ENCODE data around the gene AGK. TPM values are rescaled to one million over a fixed set of nuclear protein-coding genes. Genes with fewer than 3 reads are reported as not detected.

Gene AGK
- total RNA-seq, 4 donors from 2014 or later: 17.3 to 22.5 (median 19.7) TPM

DNA sequence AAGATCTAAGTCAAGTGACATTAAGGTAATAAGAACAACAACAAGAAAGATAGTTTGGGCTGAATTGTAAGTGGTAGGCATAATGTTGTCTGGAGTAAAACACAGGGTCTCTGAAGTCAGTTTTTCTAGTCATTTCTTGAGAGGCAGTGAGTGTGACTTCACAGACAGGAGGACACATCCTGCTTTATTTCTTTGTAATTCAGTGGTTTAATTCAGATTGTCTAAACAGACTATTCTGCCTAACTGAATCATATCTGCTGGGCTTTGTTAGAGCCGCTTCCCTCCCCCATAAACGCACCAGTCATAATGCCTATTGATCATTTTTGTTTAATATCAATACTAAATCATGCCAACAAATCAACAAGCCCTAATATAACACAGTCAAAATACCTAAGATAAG is 46.8 kb downstream of the AGK start:
- ATAC-seq (ENCODE audit: low FRiP score): no peak

DNA sequence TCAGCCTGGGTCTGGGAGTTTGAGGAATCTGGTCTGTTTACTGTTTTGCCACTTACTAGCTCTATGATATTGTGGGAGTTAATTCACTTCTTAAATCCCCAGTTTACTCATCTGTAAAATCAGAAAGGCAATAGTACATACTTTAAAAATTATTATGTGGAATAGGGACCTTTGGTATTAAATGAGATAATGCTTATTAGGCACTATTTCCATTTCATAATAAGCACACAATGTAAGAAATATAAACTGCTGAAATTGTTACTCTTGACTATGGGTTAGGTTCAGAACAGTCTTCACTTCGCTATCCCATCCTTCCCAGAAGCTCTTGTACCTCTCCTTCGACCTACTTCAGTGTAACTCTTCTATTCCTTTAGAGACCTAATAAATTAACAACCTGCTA is 47.2 kb downstream of the AGK start:
- DNase-seq (ENCODE audit: low spot score): no peak
- no peak for ATAC-seq (ENCODE audit: low FRiP score)

More for the DNA sequence above, 46.8 kb downstream of the AGK start:
- TF ChIP-seq, protein P1, sequence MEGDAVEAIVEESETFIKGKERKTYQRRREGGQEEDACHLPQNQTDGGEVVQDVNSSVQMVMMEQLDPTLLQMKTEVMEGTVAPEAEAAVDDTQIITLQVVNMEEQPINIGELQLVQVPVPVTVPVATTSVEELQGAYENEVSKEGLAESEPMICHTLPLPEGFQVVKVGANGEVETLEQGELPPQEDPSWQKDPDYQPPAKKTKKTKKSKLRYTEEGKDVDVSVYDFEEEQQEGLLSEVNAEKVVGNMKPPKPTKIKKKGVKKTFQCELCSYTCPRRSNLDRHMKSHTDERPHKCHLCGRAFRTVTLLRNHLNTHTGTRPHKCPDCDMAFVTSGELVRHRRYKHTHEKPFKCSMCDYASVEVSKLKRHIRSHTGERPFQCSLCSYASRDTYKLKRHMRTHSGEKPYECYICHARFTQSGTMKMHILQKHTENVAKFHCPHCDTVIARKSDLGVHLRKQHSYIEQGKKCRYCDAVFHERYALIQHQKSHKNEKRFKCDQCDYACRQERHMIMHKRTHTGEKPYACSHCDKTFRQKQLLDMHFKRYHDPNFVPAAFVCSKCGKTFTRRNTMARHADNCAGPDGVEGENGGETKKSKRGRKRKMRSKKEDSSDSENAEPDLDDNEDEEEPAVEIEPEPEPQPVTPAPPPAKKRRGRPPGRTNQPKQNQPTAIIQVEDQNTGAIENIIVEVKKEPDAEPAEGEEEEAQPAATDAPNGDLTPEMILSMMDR (IDR thresholded peaks at IDR 0.05): no peak
- no peak for DNase-seq (ENCODE audit: low spot score)

DNA sequence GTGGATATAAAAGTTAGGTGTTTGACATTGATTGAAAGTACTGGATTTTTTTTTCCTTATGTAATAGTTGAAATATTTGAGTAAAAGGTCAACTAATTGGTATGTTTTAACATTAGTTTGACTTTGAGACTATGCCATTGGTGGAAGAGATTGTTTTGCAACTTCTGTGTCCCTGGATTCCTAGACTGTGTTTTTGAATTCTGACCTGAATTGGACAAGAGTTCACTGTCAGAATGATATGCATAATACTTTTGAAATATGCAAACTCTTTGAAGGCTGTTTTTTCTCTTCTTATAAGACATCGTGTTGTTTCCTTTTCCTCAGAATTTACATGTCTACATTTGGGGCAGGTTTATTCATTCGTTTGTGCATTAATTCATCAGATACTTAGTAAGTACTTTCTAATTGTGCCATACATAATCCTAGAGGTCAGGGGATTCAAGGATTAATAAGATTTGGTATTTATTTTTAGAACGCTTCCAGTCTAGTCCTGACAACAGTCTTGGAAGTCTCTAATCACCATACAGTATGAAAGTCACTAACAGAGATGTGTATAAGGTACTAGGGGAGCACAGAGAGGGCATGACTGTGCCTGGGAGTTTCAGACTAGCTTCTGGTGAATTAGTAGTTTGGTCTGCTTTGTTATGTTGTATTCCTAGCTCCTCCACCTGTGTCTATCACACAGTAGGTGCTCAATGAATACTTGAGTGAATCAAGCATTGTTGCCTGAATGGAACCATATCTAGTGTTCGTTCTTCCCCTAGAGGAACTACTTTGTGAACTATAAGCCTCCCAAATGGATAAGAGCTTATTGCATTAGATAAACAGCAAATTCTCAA is 49.2 kb downstream of the AGK start:
- TF ChIP-seq, protein P1 (IDR thresholded peaks at IDR 0.05): no peak
- ATAC-seq (ENCODE audit: low FRiP score): no peak
- no peak for DNase-seq (ENCODE audit: low spot score)

More for the DNA sequence above, 47.2 kb downstream of the AGK start:
- TF ChIP-seq, protein P1 (IDR thresholded peaks at IDR 0.05): no peak

DNA sequence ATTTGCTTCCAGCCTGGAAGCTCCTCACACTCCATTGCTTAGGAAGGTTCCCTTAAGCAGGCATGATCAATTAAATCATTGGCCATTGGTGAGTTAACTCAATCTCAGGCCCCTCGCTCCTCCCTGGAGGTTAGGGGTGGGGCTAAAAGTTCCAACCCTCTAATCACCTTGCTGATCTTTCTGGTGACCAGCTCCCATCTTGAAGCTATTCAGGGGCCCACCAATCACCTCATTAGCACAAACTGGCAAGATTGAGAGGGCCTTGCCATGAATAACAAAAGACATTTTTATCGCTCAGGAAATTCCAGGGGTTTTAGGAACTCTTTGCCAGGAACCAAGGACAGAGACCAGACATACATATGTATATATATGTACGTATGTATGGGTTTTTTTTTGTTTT is 58.4 kb downstream of the AGK start:
- DNase-seq (ENCODE audit: low spot score) (no peak), ATAC-seq (ENCODE audit: low FRiP score) (no peak)
- TF ChIP-seq, protein P1 (IDR thresholded peaks at IDR 0.05): no peak

DNA sequence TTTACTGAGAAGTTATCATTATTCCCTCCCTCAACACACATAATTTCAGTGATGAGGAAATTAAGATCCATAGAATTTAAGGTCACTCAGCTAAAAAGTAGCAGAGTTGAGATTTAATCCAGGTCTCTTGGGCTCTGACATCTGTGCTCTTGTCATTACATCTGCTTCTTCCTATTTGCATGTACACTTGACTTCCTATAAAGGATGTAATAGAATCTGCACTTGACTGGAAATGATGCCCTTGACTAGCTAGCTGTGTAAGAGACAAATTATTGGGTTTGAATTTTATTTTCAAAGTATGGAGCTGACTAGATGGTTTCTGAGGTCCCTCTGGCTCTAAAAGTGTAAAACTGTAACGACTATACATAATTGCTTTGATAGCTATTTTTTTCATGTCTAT is 59.5 kb downstream of the AGK start:
- DNase-seq (ENCODE audit: low spot score): no peak
- TF ChIP-seq, protein P1 (IDR thresholded peaks at IDR 0.05): no peak
- ATAC-seq (ENCODE audit: low FRiP score): no peak

DNA sequence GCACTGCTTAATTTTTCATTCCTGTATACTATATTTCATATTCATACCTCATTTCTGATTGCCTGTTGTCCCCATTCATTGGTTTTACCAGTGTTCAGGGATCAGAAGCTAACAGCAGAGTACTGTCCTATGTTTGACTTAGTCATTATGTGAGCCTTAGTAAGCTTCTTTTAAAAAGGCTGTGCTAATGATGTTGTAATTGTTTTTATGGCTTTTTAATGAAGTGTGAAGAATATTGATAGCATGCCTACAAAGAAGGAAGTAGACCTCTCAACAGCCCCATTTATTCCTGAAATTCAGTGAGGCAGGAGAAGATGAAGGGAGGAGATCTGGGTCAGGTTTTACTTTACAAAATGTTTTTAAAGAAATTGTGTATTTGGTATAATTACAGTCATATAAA is 61.7 kb downstream of the AGK start:
- TF ChIP-seq, protein P1 (IDR thresholded peaks at IDR 0.05): no peak
- ATAC-seq (ENCODE audit: low FRiP score): no peak
- no peak for DNase-seq (ENCODE audit: low spot score)

DNA sequence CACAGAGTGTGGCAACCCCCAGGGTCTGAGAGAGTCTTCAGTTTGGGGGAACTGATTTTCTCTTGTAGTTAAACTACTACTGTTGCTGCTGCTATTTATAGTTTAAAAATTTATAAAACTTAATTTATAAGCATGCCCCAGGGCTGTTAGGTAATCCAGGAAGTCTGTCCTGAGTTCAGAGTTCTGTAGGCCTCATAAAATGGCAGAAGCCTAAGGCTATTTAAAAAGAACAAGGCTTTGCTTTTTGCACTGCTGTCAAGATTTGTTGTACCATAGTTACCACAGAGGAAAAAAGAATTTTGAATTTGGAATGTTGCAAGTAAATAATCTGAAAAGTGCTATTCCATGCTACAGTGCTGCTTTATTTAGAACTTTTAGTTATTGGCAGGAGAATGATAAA is 66.1 kb downstream of the AGK start:
- no peak for DNase-seq (ENCODE audit: low spot score)
- ATAC-seq (ENCODE audit: low FRiP score): no peak
- TF ChIP-seq, protein P1 (IDR thresholded peaks at IDR 0.05): no peak
